HG02852 (cell line): Measurements from ENCODE around the gene IL36RN.
"Not testable (repeated sequence)": the region's sequence is repeated elsewhere in the genome, so short reads cannot be mapped to it uniquely, and the experiment has no call there.

ENCODE experiments used
- ATAC-seq: cut with Tn5 transposase; IDR thresholded peaks from one replicate; pipeline ENCODE4 v1.9.1; 2021; ENCODE audit warnings: mild to moderate bottlenecking, moderate library complexity; ENCODE audit not compliant: unreplicated experiment

IL36RN gene

DNA sequence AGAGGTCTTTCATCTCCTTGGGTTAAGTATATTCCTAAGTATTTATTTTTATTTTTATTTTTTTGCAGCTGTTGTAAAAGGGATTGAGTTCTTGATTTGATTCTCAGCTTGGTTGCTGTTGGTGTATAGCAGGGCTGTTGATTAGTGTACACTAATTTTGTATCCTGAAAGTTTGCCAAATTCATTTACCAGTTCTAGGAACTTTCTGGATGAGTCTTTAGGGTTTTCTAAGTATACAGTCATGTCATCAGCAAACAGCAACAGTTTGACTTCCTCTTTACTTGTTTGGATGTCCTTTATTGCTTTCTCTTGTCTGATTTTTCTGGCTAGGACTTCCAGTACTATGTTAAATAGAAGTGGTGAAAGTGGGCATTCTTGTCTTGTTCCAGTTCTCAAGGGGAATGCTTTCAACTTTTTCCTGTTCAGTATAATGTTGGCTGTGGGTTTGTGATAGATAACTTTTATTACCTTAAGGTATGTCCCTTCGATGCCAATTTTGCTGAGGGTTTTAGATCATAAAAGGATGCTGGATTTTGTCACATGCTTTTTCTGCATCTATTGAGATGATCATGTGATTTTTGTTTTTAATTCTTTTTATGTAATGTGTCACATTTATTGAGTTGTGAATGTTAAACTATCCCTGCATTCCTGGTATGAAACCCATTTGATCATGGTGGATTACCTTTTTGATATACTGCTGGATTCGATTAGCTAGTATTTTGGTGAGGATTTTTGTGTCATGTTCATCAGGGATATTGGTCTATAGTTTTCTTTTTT is 38.0 kb downstream of the IL36RN start:
- ATAC-seq: not testable (repeated sequence)

DNA sequence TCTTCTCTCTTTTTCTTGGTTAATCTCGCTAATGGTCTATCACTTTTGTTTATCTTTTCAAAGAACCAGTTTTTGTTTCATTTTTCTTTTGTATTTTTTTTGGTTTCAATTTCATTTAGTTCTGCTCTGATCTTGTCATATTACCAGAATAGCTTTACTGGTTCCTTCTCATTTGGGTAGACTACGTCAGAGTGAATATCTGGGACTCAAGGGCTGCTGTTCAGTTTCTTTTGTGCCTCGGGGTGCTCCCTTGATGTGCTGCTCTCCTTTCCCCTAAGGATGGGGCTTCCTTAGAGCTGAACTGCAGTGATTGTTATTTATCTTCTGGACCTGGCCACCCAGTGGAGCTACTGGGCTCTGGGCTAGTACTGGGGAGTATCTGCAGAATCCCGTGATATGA is 39.0 kb downstream of the IL36RN start:
- peak; percentile 54 for ATAC-seq

DNA sequence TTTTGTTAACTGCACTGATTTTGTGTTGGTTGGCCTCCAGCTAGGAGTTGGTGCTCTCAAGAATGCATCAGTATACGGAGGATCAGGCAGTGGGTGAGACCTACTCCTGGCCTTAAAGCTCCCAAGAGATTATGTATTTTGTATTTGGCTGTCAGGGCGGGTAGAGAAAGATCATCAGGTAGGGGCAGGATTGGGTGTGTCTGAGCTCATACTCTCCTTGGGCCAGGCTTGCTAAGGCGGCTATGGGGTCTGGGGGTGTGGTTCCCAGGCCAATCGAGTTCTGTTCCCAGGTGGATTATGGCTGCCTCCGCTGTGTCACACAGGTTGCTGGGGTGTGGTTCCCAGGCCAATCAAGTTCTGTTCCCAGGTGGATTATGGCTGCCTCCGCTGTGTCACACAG is 39.5 kb downstream of the IL36RN start:
- no peak for ATAC-seq

- no peak for ATAC-seq
Measured at GRCh38 chr2:113102133-113102532, 43.1 kb downstream of the IL36RN start.

DNA sequence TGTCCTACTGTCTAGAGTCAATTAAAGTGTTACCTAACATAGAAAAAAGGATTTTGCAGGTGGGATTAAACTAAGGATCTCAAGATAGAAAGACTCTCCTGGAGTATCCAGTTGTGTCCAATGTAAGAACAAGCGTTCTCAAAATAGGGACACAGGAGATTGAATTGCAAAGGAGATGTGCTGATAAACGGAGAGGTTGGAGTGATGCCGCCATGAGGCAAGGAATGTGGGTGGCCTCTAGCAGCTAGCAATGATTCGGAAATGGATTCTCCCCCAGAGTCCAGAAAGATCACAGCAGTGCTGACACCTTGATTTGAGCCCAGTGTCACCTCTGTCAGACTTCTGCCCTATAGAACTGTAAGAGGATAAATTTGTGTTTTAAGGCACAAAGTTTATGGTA is 44.3 kb downstream of the IL36RN start:
- no peak for ATAC-seq

GRCh38 chr2:113104054-113104611 is 45.1 kb downstream of the IL36RN start:
- ATAC-seq: no peak

DNA sequence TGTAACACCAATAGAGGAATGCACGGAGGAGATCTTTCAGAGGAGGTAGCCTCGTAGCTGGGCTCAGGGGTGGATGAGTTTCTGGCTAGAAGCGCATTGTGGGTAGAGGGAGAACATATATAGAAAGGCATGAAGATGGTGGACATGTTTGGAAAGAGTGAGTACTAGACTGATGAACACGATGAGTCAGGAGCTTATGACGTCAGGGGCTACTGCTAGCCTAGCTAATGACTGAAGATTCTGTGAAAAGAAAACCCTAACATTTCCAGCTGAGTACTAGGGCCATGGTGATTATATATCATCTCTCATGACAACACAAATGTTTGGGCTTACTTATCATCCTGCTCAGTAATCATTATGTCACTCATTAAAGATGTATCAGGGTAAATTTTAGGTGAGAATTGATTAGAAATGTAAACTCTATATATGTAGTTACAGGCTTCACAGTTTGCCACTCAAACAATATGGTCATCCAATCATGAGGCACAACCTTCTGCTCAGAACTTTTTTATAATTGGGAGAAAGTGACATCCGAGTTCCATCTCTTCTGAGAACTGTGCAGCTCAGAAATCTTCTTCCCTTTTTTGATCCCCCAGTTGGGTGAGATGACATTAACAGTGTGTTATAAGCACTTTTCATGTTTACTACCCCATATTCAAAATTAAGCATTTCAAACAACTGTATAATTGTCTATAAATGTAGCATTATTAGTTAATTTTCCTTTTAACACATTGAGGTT is 46.2 kb downstream of the IL36RN start:
- ATAC-seq: no peak

- ATAC-seq: no peak
Measured at GRCh38 chr2:113111121-113111520, 52.1 kb downstream of the IL36RN start.

DNA sequence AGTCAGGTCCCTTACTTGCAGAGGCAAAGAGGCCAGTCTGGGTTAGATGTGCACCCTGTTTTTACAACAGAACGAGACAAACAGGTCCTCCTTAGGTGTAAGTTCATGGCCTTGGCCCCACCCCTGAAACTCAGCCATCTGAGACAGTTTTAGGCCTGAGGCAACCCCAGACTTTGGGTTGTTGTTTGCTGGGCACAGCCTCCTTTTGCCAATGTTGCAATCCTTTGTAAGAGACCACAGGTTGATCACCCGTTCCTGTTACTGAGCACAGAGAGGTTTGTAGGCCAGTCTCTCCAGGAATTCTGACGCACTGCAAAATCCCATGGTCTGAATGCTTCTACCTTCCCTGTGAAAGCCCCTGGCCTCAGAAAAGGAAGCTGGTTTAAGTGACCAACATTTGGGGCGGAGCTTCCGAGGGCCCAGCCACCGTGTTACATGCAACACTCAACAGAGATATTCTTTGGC is 52.9 kb downstream of the IL36RN start:
- ATAC-seq: no peak

DNA sequence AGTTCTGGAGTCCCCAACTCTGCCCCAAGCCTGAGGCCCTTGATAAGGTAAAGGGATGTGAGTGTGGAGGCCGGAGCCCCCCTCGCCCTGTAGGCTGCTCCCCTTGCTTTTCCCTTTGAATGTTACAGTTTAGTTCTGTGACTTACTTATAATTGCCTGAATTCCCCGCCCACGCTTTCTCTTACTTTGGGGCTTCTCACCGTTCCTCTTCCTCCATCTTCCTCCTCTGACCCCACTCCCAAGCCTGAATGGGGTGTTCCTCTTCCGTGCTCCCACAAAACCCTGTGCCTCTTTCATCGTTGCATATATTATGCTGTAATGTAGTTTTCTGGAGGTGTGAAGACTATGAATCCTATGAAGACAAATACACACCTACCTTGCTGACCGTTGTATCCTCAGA is 53.4 kb downstream of the IL36RN start:
- ATAC-seq: no peak

GRCh38 chr2:113112871-113113270 is 53.9 kb downstream of the IL36RN start:
- ATAC-seq: no peak

- no peak for ATAC-seq
Measured at GRCh38 chr2:113113807-113114206, 54.8 kb downstream of the IL36RN start.
